Keratinocyte (primary cell): ENCODE data around the gene LARGE1.

Experiments used
- CTCF ChIP-seq, 3 experiments: IDR thresholded peaks in 1 of 3; conservative IDR thresholded peaks in 1 of 3; optimal IDR thresholded peaks in 1 of 3; 2 replicates in 2 of 3; 3 replicates in 1 of 3; pipeline versions ENCODE3 to v1.5.1; 2011; ENCODE audit warnings: low read length in 3 of 3, mild to moderate bottlenecking in 3 of 3, moderate library complexity in 2 of 3, control low read depth in 1 of 3, inconsistent platforms in 1 of 3; ENCODE audit not compliant: insufficient read depth in 2 of 3; ENCODE audit errors: extremely low read depth in 1 of 3
- EZH2 ChIP-seq: IDR thresholded peaks from one replicate; pipeline ENCODE4 v1.6.1; 2012; ENCODE audit warnings: inconsistent platforms, mild to moderate bottlenecking, low read length, moderate library complexity

- TF ChIP-seq CTCF (optimal IDR thresholded peaks at IDR 0.05 in 1 of 3, IDR thresholded peaks at IDR 0.05 in 1 of 3, conservative IDR thresholded peaks at IDR 0.05 in 1 of 3; ENCODE audit: extremely low read depth in 1 of 3, insufficient read depth in 2 of 3, low read length in 3 of 3) (no peak), EZH2 (no peak)
Measured at GRCh38 chr22:33481550-33481949, 438.7 kb downstream of the LARGE1 start.
